ENCODE measurements around the gene RNF157.
"Not testable (repeated sequence)": the region's sequence is repeated elsewhere in the genome, so short reads cannot be mapped to it uniquely, and the experiment has no call there.

RNF157 gene

GRCh38 chr17:76252967-76253766 lies 12.9 kb upstream of the RNF157 start:
- DNase-seq = not testable (repeated sequence)

GRCh38 chr17:76252040-76252954 lies 12.0 kb upstream of the RNF157 start:
- DNase-seq = no peak

- no peak for DNase-seq
Measured at GRCh38 chr17:76251478-76252039, 11.3 kb upstream of the RNF157 start.

GRCh38 chr17:76250141-76250540 lies 9.8 kb upstream of the RNF157 start:
- DNase-seq = no peak

- no peak for DNase-seq
Measured at GRCh38 chr17:76248013-76248782, 7.9 kb upstream of the RNF157 start.

GRCh38 chr17:76247304-76247703 lies 7.0 kb upstream of the RNF157 start:
- no peak for DNase-seq

GRCh38 chr17:76246080-76247066 lies 6.1 kb upstream of the RNF157 start:
- DNase-seq = no peak

GRCh38 chr17:76244721-76245120 lies 4.4 kb upstream of the RNF157 start:
- not testable (repeated sequence) for DNase-seq

- DNase-seq = no peak
Measured at GRCh38 chr17:76243826-76244679, 3.8 kb upstream of the RNF157 start.

- DNase-seq = no peak
Measured at GRCh38 chr17:76241691-76242255, 1.5 kb upstream of the RNF157 start.

- no peak for DNase-seq
Measured at GRCh38 chr17:76241204-76241538, 878 bp upstream of the RNF157 start.

GRCh38 chr17:76239538-76240274 lies 587 bp downstream of the RNF157 start:
- no peak for DNase-seq

GRCh38 chr17:76238847-76239537 lies 1.3 kb downstream of the RNF157 start:
- DNase-seq = no peak

- DNase-seq = no peak
Measured at GRCh38 chr17:76237859-76238313, 2.4 kb downstream of the RNF157 start.

GRCh38 chr17:76236603-76237002 lies 3.7 kb downstream of the RNF157 start:
- DNase-seq = no peak

- DNase-seq = no peak
Measured at GRCh38 chr17:76235883-76236282, 4.4 kb downstream of the RNF157 start.

- DNase-seq = no peak
Measured at GRCh38 chr17:76234354-76234679, 6.0 kb downstream of the RNF157 start.

- no peak for DNase-seq
Measured at GRCh38 chr17:76233588-76234353, 6.5 kb downstream of the RNF157 start.

Measured in NCI-H2029 treated with DMSO at 0.1 percent for 48 hours (cell line).